Gastroesophageal sphincter (tissue), 4 donors: Measurements from ENCODE around the gene RAD17. TPM values are rescaled to one million over a fixed set of nuclear protein-coding genes. Genes with fewer than 3 reads are reported as not detected.

Source experiments
- ATAC-seq: fragments of 150-250 bp; one replicate; pipeline ENCODE4 v1.9.1; 2016; ENCODE audit warnings: mild to moderate bottlenecking, moderate library complexity
- H3K27ac ChIP-seq, 4 donors: fragments of 200-600 bp; sonication (generic) in 3 of 4; 1 replicate in 3 of 4; 2 replicates in 1 of 4; pipeline ENCODE4 v1.5.1; 2016 to 2019
- H3K27me3 ChIP-seq: fragments of 200-600 bp; sonication (generic); one replicate; pipeline ENCODE4 v1.5.1; 2019
- H3K36me3 ChIP-seq, 2 donors: fragments of 200-600 bp; sonication (generic); one replicate each; pipeline ENCODE4 v1.5.1; 2019; ENCODE audit warnings: control low read depth in 1 of 2
- H3K4me1 ChIP-seq, 3 donors: fragments of 200-600 bp; sonication (generic); 1 replicate in 2 of 3; 2 replicates in 1 of 3; pipeline ENCODE4 v1.5.1; 2016 to 2019; ENCODE audit warnings: control low read depth in 2 of 3
- H3K4me3 ChIP-seq, 2 donors: fragments of 200-600 bp; sonication (generic); one replicate each; pipeline ENCODE4 v1.5.1; 2019; ENCODE audit warnings: mild to moderate bottlenecking in 1 of 2, moderate library complexity in 1 of 2
- H3K9me3 ChIP-seq, 3 donors: fragments of 200-600 bp; sonication (generic); one replicate each; pipeline ENCODE4 v1.5.1; 2017 to 2019; ENCODE audit warnings: control low read depth in 2 of 3
- CTCF ChIP-seq, 4 experiments: fragments of 200-600 bp in 2 of 4; fragments of 450-650 bp in 2 of 4; sonication (generic) in 1 of 4; IDR thresholded peaks; one replicate each; pipeline ENCODE4 v1.5.1; 2017 to 2019; ENCODE audit warnings: antibody characterized with exemption in 4 of 4, mild to moderate bottlenecking in 2 of 4, moderate library complexity in 2 of 4
- EP300 ChIP-seq: sonication (generic); formaldehyde crosslinking; IDR thresholded peaks from one replicate; pipeline ENCODE4 v1.6.1; 2017; ENCODE audit warnings: antibody characterized with exemption, mild to moderate bottlenecking
- POLR2A ChIP-seq, 2 donors: fragments of 450-650 bp; IDR thresholded peaks; one replicate each; pipeline ENCODE4 v1.6.1; 2017; ENCODE audit warnings: antibody characterized with exemption in 2 of 2, mild to moderate bottlenecking in 2 of 2, moderate library complexity in 1 of 2
- POLR2AphosphoS5 ChIP-seq: sonication (generic); formaldehyde crosslinking; IDR thresholded peaks from one replicate; pipeline ENCODE4 v1.6.1; 2017; ENCODE audit warnings: antibody characterized with exemption
- WGBS, 2 donors: methylation state at CpG; one replicate each; pipeline ENCODE4 v1.1.5; 2018; ENCODE audit warnings: low coverage in 1 of 2; 5-methylcytosine and 5-hydroxymethylcytosine counted together
- total RNA-seq, 4 donors: library from RNA; depleted of rRNA; stranded (reverse); fragments of >200 nt; gene quantifications; one replicate each; pipeline ENCODE4 v1.1.0, GENCODE V29; 2016

Gene RAD17
- total RNA-seq, 4 donors from 2014 or later = 16.8 to 25.4 (median 18.5) TPM

- Histone ChIP-seq H3K36me3 (peaks cover 0 to 58% of the 10 kb centered on the region in 2 donors), H3K27ac (no peak overlapping the region), H3K4me1 (no peaks in the 10 kb centered on the region), H3K4me3 (no peak overlapping the region), H3K9me3 (no peaks in the 10 kb centered on the region), H3K27me3 (no peaks in the 10 kb centered on the region)
- WGBS, 2 donors = 48 to 72% methylated on average over 2 to 3 of the region's 3 CpGs
- TF ChIP-seq POLR2A (IDR thresholded peaks at IDR 0.05) (no peak), EP300 (no peak), CTCF (IDR thresholded peaks at IDR 0.05) (no peak), POLR2AphosphoS5 (no peak)
- ATAC-seq = no peak
Observed at GRCh38 chr5:69359699-69360098, 9.9 kb upstream of the RAD17 start.

- Histone ChIP-seq H3K27me3 (no peaks in the 10 kb centered on the region), H3K9me3 (no peaks in the 10 kb centered on the region), H3K4me3 (no peak overlapping the region), H3K36me3 (peaks cover 0 to 58% of the 10 kb centered on the region in 2 donors), H3K4me1 (no peaks in the 10 kb centered on the region), H3K27ac (no peak overlapping the region)
- ATAC-seq = no peak
- WGBS, 2 donors = 78 to 100% methylated on average over 1 of the region's 1 CpG
- TF ChIP-seq POLR2A (IDR thresholded peaks at IDR 0.05) = no peak
- no peak for TF ChIP-seq EP300
- TF ChIP-seq POLR2AphosphoS5 = no peak
- no peak for TF ChIP-seq CTCF (IDR thresholded peaks at IDR 0.05)
Observed at GRCh38 chr5:69360442-69360841, 9.2 kb upstream of the RAD17 start.

- H3K4me3 ChIP-seq = no peak overlapping the region
- H3K9me3 ChIP-seq = no peaks in the 10 kb centered on the region
- H3K27ac ChIP-seq = no peak overlapping the region
- H3K4me1 ChIP-seq = peaks cover 0 to 24% (median 11%) of the 10 kb centered on the region in 3 donors
- no peak for ATAC-seq
- whole genome bisulfite sequencing, 2 donors = 43 to 54% methylated on average over 3 of the region's 3 CpGs
- TF ChIP-seq POLR2AphosphoS5 (no peak), CTCF (IDR thresholded peaks at IDR 0.05) (peak in 2 of 4 experiments; percentile 31 to 41)
- peaks cover 0 to 66% of the 10 kb centered on the region in 2 donors for H3K36me3 ChIP-seq
- H3K27me3 ChIP-seq = no peaks in the 10 kb centered on the region
Observed at GRCh38 chr5:69364414-69364813, 5.2 kb upstream of the RAD17 start.

GRCh38 chr5:69364850-69365249 is 4.8 kb upstream of the RAD17 start:
- Histone ChIP-seq H3K27me3 (no peaks in the 10 kb centered on the region), H3K4me1 (peaks cover 0 to 24% (median 11%) of the 10 kb centered on the region in 3 donors), H3K36me3 (peaks cover 0 to 62% of the 10 kb centered on the region in 2 donors), H3K27ac (no peak overlapping the region), H3K4me3 (no peak overlapping the region), H3K9me3 (no peaks in the 10 kb centered on the region)
- TF ChIP-seq POLR2AphosphoS5 (no peak), CTCF (IDR thresholded peaks at IDR 0.05) (no peak), EP300 (no peak), POLR2A (IDR thresholded peaks at IDR 0.05) (no peak)
- 65 to 72% methylated on average over 3 of the region's 3 CpGs for WGBS, 2 donors
- ATAC-seq = no peak

- 85 to 100% methylated on average over 2 to 11 of the region's 11 CpGs for WGBS, 2 donors
- H3K27ac ChIP-seq = no peak overlapping the region
- peaks cover 3 to 49% (median 11%) of the 10 kb centered on the region in 3 donors for H3K4me1 ChIP-seq
- ATAC-seq = no peak
- TF ChIP-seq CTCF (IDR thresholded peaks at IDR 0.05) (no peak), EP300 (no peak), POLR2A (IDR thresholded peaks at IDR 0.05) (no peak), POLR2AphosphoS5 (no peak)
- H3K36me3 ChIP-seq = peaks cover 0 to 46% of the 10 kb centered on the region in 2 donors
- no peaks in the 10 kb centered on the region for H3K9me3 ChIP-seq
- H3K4me3 ChIP-seq = peak overlapping the region in 1 of 2 donors; percentile 75
- no peaks in the 10 kb centered on the region for H3K27me3 ChIP-seq
Observed at GRCh38 chr5:69367697-69368279, 1.8 kb upstream of the RAD17 start.
